Measurements from ENCODE around the gene GCNT4. TPM values are rescaled to one million over a fixed set of nuclear protein-coding genes. Genes with fewer than 3 reads are reported as not detected.

The GCNT4 gene
- total RNA-seq, 1 experiment from 2014 or later, result 0.63 TPM

DNA sequence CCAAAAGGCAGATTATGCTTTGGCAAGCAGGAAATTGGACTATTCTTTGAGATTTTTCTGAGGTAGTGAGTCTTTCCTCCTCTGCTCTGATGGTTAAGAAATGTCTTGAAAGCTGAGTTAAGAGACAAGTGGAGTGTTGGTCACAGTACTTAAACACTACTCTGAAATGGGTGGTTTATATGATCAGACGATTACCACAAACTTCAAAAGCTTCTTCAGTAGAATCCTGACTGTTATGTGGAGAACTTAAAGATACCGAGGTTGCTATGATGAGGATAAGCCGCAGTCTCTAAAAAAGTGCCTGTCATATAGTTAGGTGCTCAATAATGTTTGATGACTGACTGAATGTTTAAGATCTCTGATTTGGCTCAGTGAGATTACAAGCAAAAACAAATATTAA is 24.3 kb downstream of the GCNT4 start:
- H4K20me1 ChIP-seq (ENCODE audit: control insufficient read depth, insufficient read depth, insufficient read length), result no peaks in the 10 kb centered on the region
- no peak overlapping the region for H3K27ac ChIP-seq (ENCODE audit: insufficient read length, low read depth, low read length)
- no peak overlapping the region for H3K4me3 Mint-ChIP-seq
- no peaks in the 10 kb centered on the region for H3K9me3 Mint-ChIP-seq
- H4K8ac ChIP-seq (replicated peaks; ENCODE audit: insufficient read length, low read depth, low read length), result no peak overlapping the region
- peaks cover 3% of the 10 kb centered on the region; the same call in 1 of the 2 replicates for H3K4me1 ChIP-seq (ENCODE audit: insufficient read depth, low read length)
- WGBS (ENCODE audit: extremely low coverage, insufficient read length, low lambda C conversion rate), result no CpG with 5 or more reads among the region's 3 CpGs
- H2AFZ ChIP-seq (ENCODE audit: low read length), result no peak overlapping the region
- no peak overlapping the region for H2AK5ac ChIP-seq (ENCODE audit: insufficient read length, low read length)
- H3K23me2 ChIP-seq (ENCODE audit: insufficient read length, low read depth, low read length, poor library complexity, severe bottlenecking), result no peaks in the 10 kb centered on the region
- H3K27me3 Mint-ChIP-seq (ENCODE audit: low read depth), result no peaks in the 10 kb centered on the region; the same call in 1 of the 2 replicates
- H3K27me3 ChIP-seq (ENCODE audit: insufficient read depth, low read length), result no peaks in the 10 kb centered on the region
- no peak overlapping the region for H2BK12ac ChIP-seq (ENCODE audit: insufficient read length, low read depth, low read length)
- no peak overlapping the region for H3K4ac ChIP-seq (ENCODE audit: low read depth, low read length)
- no peak overlapping the region for H3K23ac ChIP-seq (ENCODE audit: insufficient read length, low read depth, low read length)
- no peak overlapping the region for H2BK15ac ChIP-seq (ENCODE audit: low read depth, low read length)
- H4K91ac ChIP-seq (ENCODE audit: insufficient read length, low read depth, low read length), result no peak overlapping the region
- no peak overlapping the region for H3K27ac Mint-ChIP-seq
- no peak for TF ChIP-seq CTCF (conservative IDR thresholded peaks at IDR 0.05)
- H2BK20ac ChIP-seq (ENCODE audit: low read depth, low read length, poor library complexity, severe bottlenecking), result no peak overlapping the region
- no peak for DNase-seq
- H3K4me1 Mint-ChIP-seq, result peaks cover 4 to 6% of the 10 kb centered on the region in 2 experiments
- no peaks in the 10 kb centered on the region for H3K9me3 ChIP-seq (ENCODE audit: control insufficient read depth, low read depth, low read length)
- H3K14ac ChIP-seq (ENCODE audit: insufficient read depth, low read length), result no peak overlapping the region
- H3K18ac ChIP-seq (ENCODE audit: insufficient read length, low read depth, low read length), result no peak overlapping the region
- no peak overlapping the region for H3K9ac ChIP-seq (ENCODE audit: extremely low read depth, insufficient read length, low read length)
- no peak overlapping the region for H4K5ac ChIP-seq (ENCODE audit: insufficient read length, low read depth, low read length)
- no peaks in the 10 kb centered on the region for H3K79me1 ChIP-seq (ENCODE audit: insufficient read depth, low read depth, low read length, poor library complexity, severe bottlenecking)
- no peak overlapping the region for H3K56ac ChIP-seq (ENCODE audit: insufficient read length, low read depth, low read length)
- H3K4me2 ChIP-seq (ENCODE audit: insufficient read depth, insufficient read length, low read length), result no peak overlapping the region
- no peaks in the 10 kb centered on the region for H3K36me3 Mint-ChIP-seq (ENCODE audit: insufficient read depth in 1 of 3, low read depth in 3 of 3)
- H3K79me2 ChIP-seq (ENCODE audit: insufficient read depth, low read length), result no peaks in the 10 kb centered on the region
- no peak overlapping the region for H2BK120ac ChIP-seq (ENCODE audit: low read depth, low read length, poor library complexity, severe bottlenecking)
- no peak overlapping the region for H3T11ph ChIP-seq (ENCODE audit: low read length)
- H2BK5ac ChIP-seq (ENCODE audit: insufficient read length, low read length), result no peak overlapping the region
